Panc1 (cell line): ENCODE results near the gene RANBP17. TPM values are rescaled to one million over a fixed set of nuclear protein-coding genes. Genes with fewer than 3 reads are reported as not detected.

Experiments
- ATAC-seq: fragments of 200-7000 bp; cut with Tn5 transposase; 2 replicates; pipeline ENCODE4 v1.9.1; 2020; ENCODE audit warnings: mild to moderate bottlenecking, moderate library complexity
- BruUV-seq: library from RNA; stranded (reverse); fragments of 400-500 nt; replicated peaks from 2 replicates; lab custom pipeline; 2021; lab: Mats Ljungman, UMichigan
- CTCF ChIA-PET: fragments of 300-600 bp; sonication (Branson Sonifier 250); formaldehyde crosslinking; loops from one replicate; lab custom pipeline; 2022; ENCODE audit warnings: antibody characterized with exemption; lab: Charles Lee
- POLR2A ChIA-PET: fragments of 300-600 bp; sonication (Branson Sonifier 250); formaldehyde crosslinking; loops from one replicate; lab custom pipeline; 2022; ENCODE audit warnings: antibody characterized with exemption; lab: Charles Lee
- DNase-seq: peaks from one replicate; pipeline ENCODE4 v3.0.0-alpha.2; 2010; ENCODE audit warnings: low read depth, low spot score
- H3K27ac ChIP-seq: 2 replicates; pipeline ENCODE4 v1.5.1; 2011; ENCODE audit warnings: mild to moderate bottlenecking, low read length, inconsistent platforms
- H3K27me3 ChIP-seq: fragments of 200-500 bp; sonication (Bioruptor generic); 2 replicates; pipeline ENCODE4 v1.6.0; 2014; ENCODE audit warnings: low read length, inconsistent platforms; ENCODE audit not compliant: control insufficient read depth, insufficient read depth
- H3K36me3 ChIP-seq: fragments of 200-500 bp; sonication (Bioruptor generic); 2 replicates; pipeline ENCODE4 v1.5.1; 2014; ENCODE audit warnings: inconsistent platforms, mild to moderate bottlenecking, low read length, moderate library complexity; ENCODE audit not compliant: control insufficient read depth, insufficient read depth
- H3K4me1 ChIP-seq: 2 replicates; pipeline ENCODE4 v1.5.1; 2011; ENCODE audit warnings: inconsistent platforms, mild to moderate bottlenecking, low read length, moderate library complexity; ENCODE audit not compliant: control insufficient read depth, insufficient read depth
- H3K4me3 ChIP-seq, 2 experiments: 2 replicates each; pipeline ENCODE4 v1.5.1; 2011 to 2012; ENCODE audit warnings: low read depth in 2 of 2, low read length in 2 of 2, mild to moderate bottlenecking in 2 of 2, inconsistent platforms in 1 of 2, moderate library complexity in 1 of 2
- H3K9me3 ChIP-seq: fragments of 200-500 bp; sonication (Bioruptor generic); 2 replicates; pipeline ENCODE4 v1.5.1; 2014; ENCODE audit warnings: low read depth, mild to moderate bottlenecking, inconsistent platforms, low read length, moderate library complexity; ENCODE audit not compliant: control insufficient read depth, insufficient read depth
- POLR2AphosphoS5 ChIP-seq: IDR thresholded peaks from 2 replicates; pipeline ENCODE4 v1.6.1; 2012; ENCODE audit warnings: mild to moderate bottlenecking, low read depth, low read length, moderate library complexity
- SIN3A ChIP-seq: IDR thresholded peaks from 2 replicates; pipeline ENCODE4 v1.6.1; 2012; ENCODE audit warnings: low read depth, mild to moderate bottlenecking, low read length, moderate library complexity, borderline replicate concordance; ENCODE audit not compliant: insufficient read depth
- TCF7L2 ChIP-seq: IDR thresholded peaks from 2 replicates; pipeline ENCODE4 v1.6.1; 2011; ENCODE audit warnings: mild to moderate bottlenecking, low read depth, low read length, inconsistent platforms
- in situ Hi-C: cut with HindIII; loops from 2 replicates; pipeline ENCODE4 v1.10.0; 2016; ENCODE audit warnings: low sequenced_read_pairs, low pct_unique_long_range_greater_than_20kb
- intact Hi-C: fragments of 100-400 bp; cut with micrococcal nuclease; formaldehyde crosslinking; loops from one replicate; pipeline ENCODE4 v1.10.0; 2022; ENCODE audit not compliant: unreplicated experiment
- total RNA-seq: library from RNA; stranded (reverse); gene quantifications from one replicate; pipeline ENCODE4 v1.2.1, GENCODE V29; 2021; ENCODE audit not compliant: unreplicated experiment
- TF ChIP-seq, protein P1 (sequence below): fragments of 450-650 bp; IDR thresholded peaks from 2 replicates; pipeline ENCODE4 v1.5.1; 2017; ENCODE audit warnings: mild to moderate bottlenecking
- TF ChIP-seq, protein P2 (sequence below), 2 experiments: IDR thresholded peaks; 2 replicates each; pipeline ENCODE4 v1.6.1; 2011 to 2012; ENCODE audit warnings: low read depth in 2 of 2, control low read depth in 1 of 2, low read length in 1 of 2, mild to moderate bottlenecking in 1 of 2, moderate library complexity in 1 of 2; ENCODE audit not compliant: insufficient read depth in 1 of 2

RANBP17 gene
- total RNA-seq, 1 experiment from 2014 or later = not detected

GRCh38 chr5:171249460-171249859 is 387.6 kb downstream of the RANBP17 start:
- Histone ChIP-seq H3K36me3 (no peaks in the 10 kb centered on the region), H3K4me3 (no peak overlapping the region), H3K4me1 (no peaks in the 10 kb centered on the region), H3K9me3 (no peaks in the 10 kb centered on the region; the same call in 1 of the 2 replicates), H3K27me3 (no peaks in the 10 kb centered on the region), H3K27ac (no peak overlapping the region)
- BruUV-seq = no TSS peak
- TF ChIP-seq POLR2AphosphoS5 (no peak), TCF7L2 (no peak)
- TF ChIP-seq, protein P1, sequence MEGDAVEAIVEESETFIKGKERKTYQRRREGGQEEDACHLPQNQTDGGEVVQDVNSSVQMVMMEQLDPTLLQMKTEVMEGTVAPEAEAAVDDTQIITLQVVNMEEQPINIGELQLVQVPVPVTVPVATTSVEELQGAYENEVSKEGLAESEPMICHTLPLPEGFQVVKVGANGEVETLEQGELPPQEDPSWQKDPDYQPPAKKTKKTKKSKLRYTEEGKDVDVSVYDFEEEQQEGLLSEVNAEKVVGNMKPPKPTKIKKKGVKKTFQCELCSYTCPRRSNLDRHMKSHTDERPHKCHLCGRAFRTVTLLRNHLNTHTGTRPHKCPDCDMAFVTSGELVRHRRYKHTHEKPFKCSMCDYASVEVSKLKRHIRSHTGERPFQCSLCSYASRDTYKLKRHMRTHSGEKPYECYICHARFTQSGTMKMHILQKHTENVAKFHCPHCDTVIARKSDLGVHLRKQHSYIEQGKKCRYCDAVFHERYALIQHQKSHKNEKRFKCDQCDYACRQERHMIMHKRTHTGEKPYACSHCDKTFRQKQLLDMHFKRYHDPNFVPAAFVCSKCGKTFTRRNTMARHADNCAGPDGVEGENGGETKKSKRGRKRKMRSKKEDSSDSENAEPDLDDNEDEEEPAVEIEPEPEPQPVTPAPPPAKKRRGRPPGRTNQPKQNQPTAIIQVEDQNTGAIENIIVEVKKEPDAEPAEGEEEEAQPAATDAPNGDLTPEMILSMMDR = no peak
- CTCF ChIA-PET = no interaction called here
- ATAC-seq (no peak), DNase-seq (no peak)
- intact Hi-C loops (no loop called here), in situ Hi-C loops (no loop called here)
- POLR2A ChIA-PET = no interaction called here

- DNase-seq (no peak), ATAC-seq (no peak)
- intact Hi-C loops (no loop called here), in situ Hi-C loops (no loop called here)
- no peaks in the 10 kb centered on the region for H3K36me3 ChIP-seq
- no peaks in the 10 kb centered on the region for H3K4me1 ChIP-seq
- TF ChIP-seq TCF7L2 (no peak), SIN3A (no peak), POLR2AphosphoS5 (no peak)
- TF ChIP-seq, protein P2, sequence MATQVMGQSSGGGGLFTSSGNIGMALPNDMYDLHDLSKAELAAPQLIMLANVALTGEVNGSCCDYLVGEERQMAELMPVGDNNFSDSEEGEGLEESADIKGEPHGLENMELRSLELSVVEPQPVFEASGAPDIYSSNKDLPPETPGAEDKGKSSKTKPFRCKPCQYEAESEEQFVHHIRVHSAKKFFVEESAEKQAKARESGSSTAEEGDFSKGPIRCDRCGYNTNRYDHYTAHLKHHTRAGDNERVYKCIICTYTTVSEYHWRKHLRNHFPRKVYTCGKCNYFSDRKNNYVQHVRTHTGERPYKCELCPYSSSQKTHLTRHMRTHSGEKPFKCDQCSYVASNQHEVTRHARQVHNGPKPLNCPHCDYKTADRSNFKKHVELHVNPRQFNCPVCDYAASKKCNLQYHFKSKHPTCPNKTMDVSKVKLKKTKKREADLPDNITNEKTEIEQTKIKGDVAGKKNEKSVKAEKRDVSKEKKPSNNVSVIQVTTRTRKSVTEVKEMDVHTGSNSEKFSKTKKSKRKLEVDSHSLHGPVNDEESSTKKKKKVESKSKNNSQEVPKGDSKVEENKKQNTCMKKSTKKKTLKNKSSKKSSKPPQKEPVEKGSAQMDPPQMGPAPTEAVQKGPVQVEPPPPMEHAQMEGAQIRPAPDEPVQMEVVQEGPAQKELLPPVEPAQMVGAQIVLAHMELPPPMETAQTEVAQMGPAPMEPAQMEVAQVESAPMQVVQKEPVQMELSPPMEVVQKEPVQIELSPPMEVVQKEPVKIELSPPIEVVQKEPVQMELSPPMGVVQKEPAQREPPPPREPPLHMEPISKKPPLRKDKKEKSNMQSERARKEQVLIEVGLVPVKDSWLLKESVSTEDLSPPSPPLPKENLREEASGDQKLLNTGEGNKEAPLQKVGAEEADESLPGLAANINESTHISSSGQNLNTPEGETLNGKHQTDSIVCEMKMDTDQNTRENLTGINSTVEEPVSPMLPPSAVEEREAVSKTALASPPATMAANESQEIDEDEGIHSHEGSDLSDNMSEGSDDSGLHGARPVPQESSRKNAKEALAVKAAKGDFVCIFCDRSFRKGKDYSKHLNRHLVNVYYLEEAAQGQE (IDR thresholded peaks at IDR 0.05; ENCODE audit: insufficient read depth in 1 of 2, low read depth in 2 of 2, low read length in 1 of 2) = no peak
- TF ChIP-seq, protein P1 = no peak
- no peaks in the 10 kb centered on the region; the same call in 1 of the 2 replicates for H3K9me3 ChIP-seq
- ChIA-PET POLR2A (interaction anchor here (0.6 kb wide), 1 partner anchor 446 kb away, joined by 4 read pairs; no protein-coding TSS in a partner anchor), CTCF (no interaction called here)
- H3K27ac ChIP-seq = no peak overlapping the region
- no TSS peak for BruUV-seq
- H3K27me3 ChIP-seq = no peaks in the 10 kb centered on the region
- no peak overlapping the region for H3K4me3 ChIP-seq
Observed at GRCh38 chr5:171250738-171251137, 388.9 kb downstream of the RANBP17 start.
